ENCODE results near the gene CD163L1.

Gene CD163L1

DNA sequence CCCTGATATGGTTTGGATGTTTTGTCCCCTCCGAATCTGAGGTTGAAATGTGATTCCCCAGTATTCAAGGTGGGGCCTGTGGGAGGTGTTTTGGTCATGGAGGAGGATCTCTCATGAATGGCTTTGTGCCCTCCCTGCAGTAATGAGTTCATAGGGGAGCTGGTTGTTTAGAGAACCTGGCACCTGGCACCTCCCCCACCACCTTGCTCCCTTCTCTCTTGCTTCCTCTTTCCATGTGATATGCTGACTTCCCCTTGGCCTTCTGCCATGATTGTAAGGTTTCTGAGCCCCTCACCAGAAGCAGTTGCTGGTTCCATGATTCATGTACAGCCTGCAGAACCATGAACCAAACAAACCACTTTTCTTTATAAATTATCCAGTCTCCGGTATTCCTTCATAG lies 32.6 kb downstream of the CD163L1 start:
- in situ Hi-C loops (cut with MboI; ENCODE audit: low sequenced_read_pairs), result no loop called here

DNA sequence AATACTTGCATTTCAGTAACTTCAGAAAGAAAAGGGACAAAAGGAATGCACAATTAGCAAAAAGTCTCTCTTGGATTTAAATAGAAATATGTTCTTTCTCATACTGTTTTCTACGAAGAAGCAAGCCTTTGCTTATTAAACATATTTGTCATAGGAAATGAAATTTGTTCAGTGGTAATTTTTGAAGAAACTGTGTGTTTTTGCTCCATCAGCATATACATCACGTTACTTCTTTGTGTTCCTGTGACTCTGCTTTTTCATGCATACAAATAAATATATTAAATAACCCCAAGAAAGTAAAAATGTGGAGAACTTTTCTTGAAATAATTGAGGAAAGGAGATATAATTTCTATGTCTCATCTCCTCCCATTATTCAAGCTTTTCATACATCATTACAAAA lies 39.7 kb downstream of the CD163L1 start:
- in situ Hi-C loops (cut with MboI; ENCODE audit: low sequenced_read_pairs), result no loop called here

DNA sequence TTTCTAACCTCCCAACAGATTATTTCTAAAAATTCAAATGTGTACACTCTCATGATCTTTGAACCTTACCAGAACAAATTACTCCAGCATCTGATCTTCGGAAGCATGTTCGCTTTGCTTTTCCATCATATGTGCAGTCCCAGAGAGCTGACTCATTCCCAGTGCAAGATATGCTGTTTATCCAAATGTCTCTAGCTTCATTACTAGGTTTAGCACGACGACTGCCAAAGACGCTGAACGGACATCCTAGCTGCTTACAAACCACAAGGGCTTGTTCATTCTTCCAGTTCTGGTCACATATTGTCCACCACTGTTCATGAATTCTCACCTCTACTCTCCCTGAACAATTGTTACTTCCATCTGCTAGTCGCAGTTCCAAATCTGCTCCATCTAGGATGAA lies 40.5 kb downstream of the CD163L1 start:
- in situ Hi-C loops (cut with MboI; ENCODE audit: low sequenced_read_pairs), result no loop called here

DNA sequence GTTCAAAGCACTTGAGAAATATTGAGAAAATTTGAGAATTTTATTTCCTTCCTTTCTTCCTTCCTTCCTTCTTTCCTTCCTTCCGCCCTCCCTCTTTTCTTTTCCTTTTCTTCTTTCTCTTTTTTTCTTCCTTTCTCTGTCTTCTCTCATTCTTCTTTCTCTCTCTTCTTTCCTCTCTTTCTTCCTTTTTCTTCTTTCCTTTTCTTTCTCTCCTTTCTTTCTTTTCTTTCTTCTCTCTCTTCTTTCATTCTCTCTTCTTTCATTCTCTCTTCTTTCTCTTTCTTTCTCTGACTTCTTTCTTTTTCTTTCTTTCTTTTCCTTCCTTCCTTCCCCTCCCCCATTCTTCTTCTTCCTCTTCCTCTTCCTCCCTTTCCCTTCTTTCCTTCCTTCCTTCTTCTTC lies 44.9 kb downstream of the CD163L1 start:
- in situ Hi-C loops (cut with MboI; ENCODE audit: low sequenced_read_pairs), result no loop called here

- in situ Hi-C loops (cut with MboI; ENCODE audit: low sequenced_read_pairs), result no loop called here
Observed at GRCh38 chr12:7396418-7396817, 47.5 kb downstream of the CD163L1 start.

GRCh38 chr12:7395950-7396349 lies 48.0 kb downstream of the CD163L1 start:
- in situ Hi-C loops (cut with MboI; ENCODE audit: low sequenced_read_pairs), result no loop called here

DNA sequence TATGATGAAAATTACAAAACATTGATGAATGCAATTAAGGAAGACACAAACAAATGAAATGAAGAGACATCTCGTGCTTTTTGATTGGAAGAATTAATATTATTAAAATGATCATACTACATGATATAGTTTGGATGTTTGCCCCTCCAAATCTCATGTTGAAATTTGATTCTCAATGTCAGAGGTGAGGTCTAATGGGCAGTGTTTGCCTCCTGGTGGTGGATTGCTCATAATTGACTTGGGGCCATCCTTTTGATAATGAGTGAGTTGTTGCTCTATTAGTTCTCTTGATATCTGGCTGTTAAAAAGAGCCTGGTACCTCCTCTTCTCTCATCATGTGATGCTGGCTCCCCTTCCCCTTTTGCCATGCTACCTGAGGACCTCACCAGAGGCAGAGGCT lies 56.7 kb downstream of the CD163L1 start:
- in situ Hi-C loops (cut with MboI; ENCODE audit: low sequenced_read_pairs), result no loop called here

DNA sequence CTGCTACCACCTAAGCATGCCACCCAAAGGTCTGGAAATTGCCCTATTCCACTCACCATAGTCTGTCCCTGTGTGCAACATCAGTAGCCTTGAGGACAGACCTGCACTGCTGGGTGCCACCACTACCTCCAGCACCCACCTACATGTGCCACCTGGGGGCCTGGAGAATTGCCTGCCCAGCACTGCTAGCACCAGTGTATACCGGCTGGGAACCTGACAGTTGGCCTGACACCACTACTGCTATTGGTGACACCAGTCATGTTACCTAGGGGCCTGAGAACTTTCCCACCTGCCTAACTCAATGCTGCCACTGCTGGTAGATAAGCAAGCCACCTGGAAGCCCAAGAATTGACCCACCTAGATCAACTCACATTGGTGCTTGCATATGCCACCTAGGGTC lies 60.8 kb downstream of the CD163L1 start:
- in situ Hi-C loops (cut with MboI; ENCODE audit: low sequenced_read_pairs), result no loop called here

DNA sequence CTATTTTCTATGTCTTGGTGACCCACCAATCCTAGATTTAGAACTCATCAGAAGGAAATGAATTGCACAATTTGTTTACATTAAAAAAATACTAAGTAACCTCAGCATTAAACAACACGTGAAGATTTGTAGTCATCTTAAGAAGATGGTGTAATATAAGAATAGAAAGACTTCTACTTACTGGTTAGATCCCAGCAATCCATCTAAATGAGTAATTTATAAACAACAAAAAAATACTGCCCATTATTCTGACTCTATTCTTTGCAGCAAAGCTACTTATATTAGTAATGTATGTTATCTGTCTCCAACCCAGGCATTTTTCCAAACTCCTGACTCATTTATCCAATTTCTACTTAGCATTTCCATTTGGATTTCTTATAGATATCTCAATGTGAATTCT lies 67.8 kb downstream of the CD163L1 start:
- in situ Hi-C loops (cut with MboI; ENCODE audit: low sequenced_read_pairs), result no loop called here

GRCh38 chr12:7375145-7375543 lies 68.8 kb downstream of the CD163L1 start:
- in situ Hi-C loops (cut with MboI; ENCODE audit: low sequenced_read_pairs), result no loop called here

DNA sequence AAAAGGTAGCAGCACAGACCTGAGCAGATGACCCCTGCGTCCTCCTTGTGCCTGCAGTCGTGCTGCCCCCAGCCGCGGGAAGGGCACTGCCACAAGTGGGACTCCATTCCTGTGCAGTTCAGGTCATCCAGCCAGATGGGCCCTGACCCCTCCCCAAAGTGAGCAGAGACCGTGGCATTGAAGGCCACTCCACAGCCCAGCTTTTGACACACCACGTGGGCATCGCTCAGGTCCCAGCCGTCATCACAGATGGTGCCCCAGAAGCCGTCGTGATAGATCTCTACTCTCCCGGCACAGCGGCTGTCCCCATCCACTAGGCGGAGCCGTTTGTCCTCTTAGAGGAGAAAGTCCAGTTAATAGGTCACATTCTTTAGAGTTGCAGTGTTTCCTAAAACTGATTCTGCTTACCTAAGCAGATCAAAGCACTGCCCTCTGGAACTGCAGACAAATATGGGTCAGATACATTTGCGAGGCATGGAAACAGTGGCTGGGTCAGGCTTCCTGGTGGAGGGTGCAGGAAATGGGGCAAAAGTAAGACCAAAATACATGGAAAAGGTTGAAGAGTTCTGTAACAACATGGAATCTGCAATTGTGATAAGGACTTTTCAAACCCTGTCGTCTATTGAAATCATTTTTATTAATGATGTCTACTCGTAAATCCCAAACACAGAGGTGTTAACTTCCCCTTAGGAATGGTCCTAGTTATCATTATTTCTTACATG lies 69.4 kb downstream of the CD163L1 start:
- in situ Hi-C loops (cut with MboI; ENCODE audit: low sequenced_read_pairs), result no loop called here

DNA sequence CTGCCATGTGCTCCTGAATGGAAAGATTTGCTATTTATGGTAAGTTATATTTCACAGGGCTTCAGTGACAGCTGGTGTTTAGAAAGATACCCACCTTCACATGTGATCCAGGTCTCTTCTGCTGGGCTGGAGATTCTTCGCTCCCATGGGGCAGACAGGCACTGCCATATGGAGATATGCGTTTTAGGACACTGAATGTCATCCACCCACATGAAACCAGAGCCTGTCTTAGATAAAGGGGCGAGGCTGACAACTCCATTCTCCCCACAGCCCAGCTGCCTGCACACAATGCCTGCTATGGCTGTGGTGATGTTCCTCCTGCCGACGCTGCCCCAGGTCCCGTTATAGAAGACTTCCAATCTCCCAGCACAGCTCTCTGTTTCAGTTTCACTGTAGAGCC lies 70.7 kb downstream of the CD163L1 start:
- in situ Hi-C loops (cut with MboI; ENCODE audit: low sequenced_read_pairs), result no loop called here

DNA sequence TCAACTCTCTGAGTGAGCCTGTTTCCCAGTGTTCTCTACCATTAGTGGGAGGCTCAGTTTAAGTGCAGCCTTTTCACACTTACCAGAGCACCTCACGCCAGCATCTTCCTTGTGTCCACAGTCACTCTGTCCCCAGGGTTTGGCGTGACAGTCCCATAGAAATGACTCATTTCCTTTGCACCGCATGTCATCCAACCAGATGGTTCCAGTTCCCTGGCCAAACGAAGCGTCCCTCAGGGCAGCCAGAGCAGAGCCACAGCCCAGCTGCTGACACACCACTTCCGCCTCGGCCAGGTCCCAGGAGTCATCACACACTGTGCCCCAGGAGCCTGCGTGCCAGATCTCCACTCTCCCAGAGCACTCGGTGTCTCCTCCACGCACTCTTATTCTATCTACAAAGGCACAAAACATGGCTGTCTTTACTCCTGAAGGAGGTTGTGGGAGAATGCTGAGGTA lies 74.7 kb downstream of the CD163L1 start:
- in situ Hi-C loops (cut with MboI; ENCODE audit: low sequenced_read_pairs), result no loop called here

- in situ Hi-C loops (cut with MboI; ENCODE audit: low sequenced_read_pairs), result no loop called here
Observed at GRCh38 chr12:7362734-7363133, 81.2 kb downstream of the CD163L1 start.

- in situ Hi-C loops (cut with MboI; ENCODE audit: low sequenced_read_pairs), result no loop called here
Observed at GRCh38 chr12:7361265-7361664, 82.7 kb downstream of the CD163L1 start.

GRCh38 chr12:7354529-7354928 lies 89.4 kb downstream of the CD163L1 start:
- in situ Hi-C loops (cut with MboI; ENCODE audit: low sequenced_read_pairs), result no loop called here

DNA sequence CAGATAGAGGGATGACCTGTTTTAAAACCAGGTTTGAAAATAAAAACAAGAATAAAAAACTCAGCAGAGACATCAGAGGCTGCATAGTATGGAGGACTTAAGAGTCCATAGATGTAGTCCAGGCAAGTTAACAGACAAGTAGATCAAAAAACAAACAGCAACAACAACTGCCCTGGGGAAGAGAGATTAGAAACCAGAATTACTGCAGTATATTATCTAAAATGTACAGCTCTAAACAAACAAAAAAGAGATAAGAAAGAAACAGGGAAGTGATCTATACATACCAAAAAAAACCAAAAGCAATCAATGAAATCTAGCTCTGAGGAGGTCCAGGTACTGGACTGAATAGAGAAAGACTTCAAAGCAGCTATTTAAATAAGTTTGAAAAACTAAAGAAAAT lies 91.3 kb downstream of the CD163L1 start:
- in situ Hi-C loops (cut with MboI; ENCODE audit: low sequenced_read_pairs), result no loop called here

DNA sequence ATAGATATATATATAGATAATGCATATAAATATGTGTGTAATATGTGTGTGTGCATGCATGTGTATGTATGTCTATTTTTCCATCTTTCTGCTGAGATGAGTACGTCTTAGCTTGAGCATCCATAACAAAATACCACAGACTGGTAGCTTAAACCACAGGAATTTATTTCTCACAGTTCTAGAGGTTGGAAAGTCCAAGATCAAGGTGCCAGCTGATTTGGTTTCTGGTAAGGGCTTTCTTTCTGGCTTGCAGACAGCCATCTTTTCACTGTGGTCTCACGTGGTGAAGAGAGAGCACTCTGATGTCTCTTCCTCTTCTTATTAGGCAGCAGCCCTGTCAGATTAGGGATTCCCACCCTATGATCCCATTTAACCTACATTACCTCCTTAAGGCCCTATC lies 92.8 kb downstream of the CD163L1 start:
- in situ Hi-C loops (cut with MboI; ENCODE audit: low sequenced_read_pairs), result no loop called here

DNA sequence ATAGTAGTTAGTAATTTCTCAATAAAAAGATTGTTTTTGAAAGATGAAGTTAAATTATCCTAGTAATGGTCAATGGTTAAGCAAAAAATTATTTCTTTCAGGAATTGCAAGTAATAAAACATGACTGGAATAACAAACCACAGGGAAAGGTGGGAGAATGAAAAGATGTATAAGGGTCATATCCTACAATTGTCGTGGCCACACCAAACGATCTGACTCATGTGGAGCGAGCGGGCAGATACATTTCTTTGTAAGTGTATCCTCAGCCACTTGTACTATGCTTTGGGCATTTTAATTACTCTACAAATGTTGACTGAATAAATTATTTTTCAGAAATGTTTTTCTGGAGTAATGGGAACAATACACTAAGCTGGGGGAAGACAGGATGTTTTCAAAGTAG lies 94.5 kb downstream of the CD163L1 start:
- in situ Hi-C loops (cut with MboI; ENCODE audit: low sequenced_read_pairs), result no loop called here

GRCh38 chr12:7346551-7347225 lies 97.3 kb downstream of the CD163L1 start:
- in situ Hi-C loops (cut with MboI; ENCODE audit: low sequenced_read_pairs), result no loop called here

GRCh38 chr12:7344833-7345606 lies 98.9 kb downstream of the CD163L1 start:
- in situ Hi-C loops (cut with MboI; ENCODE audit: low sequenced_read_pairs), result no loop called here

GRCh38 chr12:7339675-7340074 lies 104.3 kb downstream of the CD163L1 start:
- in situ Hi-C loops (cut with MboI; ENCODE audit: low sequenced_read_pairs), result no loop called here

Measured in hTERT RPE-1 (cell line).